Activated effector memory CD4-positive, alpha-beta T cell treated with Interleukin-2 at 50 U/mL for 16 hours (primary cell): ENCODE measurements around the gene ZFP36.
"Not testable (repeated sequence)": the region's sequence is repeated elsewhere in the genome, so short reads cannot be mapped to it uniquely, and the experiment has no call there.

ENCODE experiments used
- DNase-seq: peaks from one replicate; pipeline ENCODE4 v3.0.0-alpha.2; 2020

ZFP36 gene

DNA sequence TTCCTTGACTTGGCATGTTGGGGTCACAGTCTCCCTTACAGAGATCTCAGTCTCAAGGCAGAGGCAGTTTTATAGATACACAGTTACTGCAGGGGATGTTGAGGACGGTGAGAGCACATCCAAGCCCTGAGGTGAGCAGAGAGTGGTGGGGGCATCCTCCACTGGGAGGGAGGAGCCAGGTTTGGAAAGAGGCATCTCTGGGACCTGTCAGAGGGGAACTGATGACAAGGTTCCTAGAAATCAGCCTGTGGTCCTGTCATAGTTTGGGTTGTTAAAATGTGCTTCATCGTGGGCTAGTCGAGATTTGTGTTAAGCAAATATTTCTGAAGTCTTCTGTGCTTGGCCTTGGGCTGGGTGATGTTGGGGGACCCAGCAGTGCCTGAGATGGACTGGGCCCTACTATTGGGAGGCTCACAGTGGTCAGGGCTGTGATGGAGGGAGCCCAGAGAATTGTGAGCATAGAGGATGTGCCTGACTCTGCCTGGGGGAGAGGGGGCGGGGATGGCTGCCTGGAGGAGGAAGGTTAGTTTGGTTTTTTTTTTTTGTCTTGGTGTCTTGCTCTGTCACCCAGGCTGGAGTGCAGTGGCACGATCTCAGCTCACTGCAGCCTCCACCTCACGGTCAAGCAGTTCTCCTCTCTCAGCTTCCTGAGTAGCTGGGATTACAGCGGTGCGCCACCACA, 42.6 kb downstream of the ZFP36 start:
- DNase-seq: no peak

DNA sequence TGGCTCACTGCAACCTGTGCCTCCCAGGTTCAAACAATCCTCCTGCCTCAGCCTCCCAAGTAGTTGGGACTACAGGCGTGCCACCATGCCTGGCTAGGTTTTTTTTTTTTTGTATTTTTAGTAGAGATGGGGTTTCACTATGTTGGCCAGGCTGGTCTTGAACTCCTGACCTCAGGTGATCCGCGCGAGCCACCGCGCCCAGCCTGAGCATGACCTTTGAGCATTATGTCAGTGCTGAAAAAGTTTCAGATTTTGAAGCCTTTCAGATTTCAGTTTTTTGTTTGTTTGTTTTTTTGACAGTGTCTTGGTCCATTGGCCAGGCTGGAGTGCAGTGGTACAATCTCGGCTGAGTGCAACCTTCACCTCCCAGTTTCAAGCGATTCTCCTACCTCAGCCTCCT, 44.6 kb downstream of the ZFP36 start:
- not testable (repeated sequence) for DNase-seq
